Measurements from ENCODE around the gene GNPDA1.

DNA sequence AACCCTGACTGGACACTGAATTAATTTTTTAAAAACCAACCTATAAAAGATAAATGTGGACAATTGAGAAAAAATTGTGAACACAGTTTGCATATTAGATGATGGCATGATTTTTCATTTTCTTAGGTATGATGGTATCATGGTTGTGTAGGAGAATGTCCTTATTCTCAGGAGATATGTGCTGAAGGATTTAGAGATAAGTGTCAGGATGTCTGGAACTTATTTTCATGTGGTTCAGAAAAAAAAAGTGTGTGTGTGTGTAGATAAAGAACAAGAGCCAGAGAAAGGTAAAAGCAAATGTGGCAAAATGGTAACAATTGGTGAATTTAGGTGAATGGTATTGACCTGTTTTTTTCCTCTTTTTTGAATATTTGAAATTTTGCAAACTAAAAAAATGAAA is 4.0 kb downstream of the GNPDA1 start:
- TF ChIP-seq RAD21 (IDR thresholded peaks at IDR 0.05; ENCODE audit: low read length) (no peak), CTCF (conservative IDR thresholded peaks at IDR 0.05; ENCODE audit: low read depth, low read length) (no peak), POLR2A (IDR thresholded peaks at IDR 0.05; ENCODE audit: low read depth, low read length) (no peak), FOS (IDR thresholded peaks at IDR 0.05; ENCODE audit: low read depth, low read length) (no peak), MAZ (IDR thresholded peaks at IDR 0.05; ENCODE audit: borderline replicate concordance, low read depth, low read length) (no peak)
